GM19463 (cell line): Measurements from ENCODE around the gene LITAFD.

Experiments used
- ATAC-seq: cut with Tn5 transposase; IDR thresholded peaks from one replicate; pipeline ENCODE4 v1.9.1; 2021; ENCODE audit warnings: mild to moderate bottlenecking, moderate library complexity; ENCODE audit not compliant: unreplicated experiment

Gene LITAFD

DNA sequence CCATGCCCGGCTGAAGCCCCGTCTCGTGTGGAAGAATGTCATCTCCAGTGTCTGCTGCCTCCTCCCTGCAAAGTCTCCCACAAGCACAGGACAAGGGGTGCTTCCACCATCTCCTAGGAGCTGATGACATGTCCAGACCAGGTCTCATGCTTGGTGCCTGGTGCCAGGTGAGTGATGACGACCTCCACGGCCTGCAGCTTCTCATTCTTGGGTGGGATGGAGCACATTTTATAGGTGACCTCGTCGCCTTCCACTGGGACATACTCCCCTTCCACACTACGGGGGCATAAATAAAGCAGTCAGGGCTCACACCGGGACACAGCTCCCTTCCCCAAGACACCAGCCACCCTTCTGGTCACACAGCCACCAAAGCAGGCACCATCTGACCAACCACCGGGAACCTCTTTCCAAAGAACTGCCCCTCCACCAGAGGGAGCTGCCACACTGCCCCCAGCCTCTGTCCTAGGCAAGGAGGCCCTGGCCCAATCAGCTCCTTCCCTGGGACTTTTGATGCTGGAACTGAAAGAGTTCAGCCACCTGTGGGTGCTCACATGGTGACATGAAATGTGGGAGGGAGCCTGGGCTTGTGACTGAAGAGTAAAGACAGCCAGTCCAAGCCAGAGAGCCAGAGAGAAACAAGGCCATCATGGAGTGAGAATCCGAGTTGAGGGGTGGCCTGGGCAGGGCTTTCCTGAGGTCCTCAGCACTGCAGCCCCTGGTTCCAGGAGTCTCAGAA, 26.9 kb upstream of the LITAFD start:
- ATAC-seq = no peak

DNA sequence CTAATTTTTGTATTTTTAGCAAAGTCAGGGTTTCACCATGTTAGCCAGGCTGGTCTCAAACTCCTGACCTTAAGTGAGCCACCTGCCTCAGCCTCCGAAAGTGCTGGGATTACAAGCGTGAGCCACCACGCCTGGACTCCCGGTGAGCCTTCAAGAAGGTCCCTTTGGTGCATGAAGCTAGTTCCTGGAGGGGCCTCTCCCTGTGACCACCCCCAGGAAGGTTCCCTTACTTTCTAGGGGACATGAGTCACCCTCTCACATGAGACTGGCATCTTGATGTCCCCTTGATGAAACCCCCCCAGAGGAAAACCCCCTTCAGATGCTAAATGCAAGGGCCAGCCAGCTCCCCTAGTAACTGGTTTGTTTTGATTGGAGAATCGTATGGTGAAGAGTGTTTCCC, 26.2 kb upstream of the LITAFD start:
- ATAC-seq = no peak

DNA sequence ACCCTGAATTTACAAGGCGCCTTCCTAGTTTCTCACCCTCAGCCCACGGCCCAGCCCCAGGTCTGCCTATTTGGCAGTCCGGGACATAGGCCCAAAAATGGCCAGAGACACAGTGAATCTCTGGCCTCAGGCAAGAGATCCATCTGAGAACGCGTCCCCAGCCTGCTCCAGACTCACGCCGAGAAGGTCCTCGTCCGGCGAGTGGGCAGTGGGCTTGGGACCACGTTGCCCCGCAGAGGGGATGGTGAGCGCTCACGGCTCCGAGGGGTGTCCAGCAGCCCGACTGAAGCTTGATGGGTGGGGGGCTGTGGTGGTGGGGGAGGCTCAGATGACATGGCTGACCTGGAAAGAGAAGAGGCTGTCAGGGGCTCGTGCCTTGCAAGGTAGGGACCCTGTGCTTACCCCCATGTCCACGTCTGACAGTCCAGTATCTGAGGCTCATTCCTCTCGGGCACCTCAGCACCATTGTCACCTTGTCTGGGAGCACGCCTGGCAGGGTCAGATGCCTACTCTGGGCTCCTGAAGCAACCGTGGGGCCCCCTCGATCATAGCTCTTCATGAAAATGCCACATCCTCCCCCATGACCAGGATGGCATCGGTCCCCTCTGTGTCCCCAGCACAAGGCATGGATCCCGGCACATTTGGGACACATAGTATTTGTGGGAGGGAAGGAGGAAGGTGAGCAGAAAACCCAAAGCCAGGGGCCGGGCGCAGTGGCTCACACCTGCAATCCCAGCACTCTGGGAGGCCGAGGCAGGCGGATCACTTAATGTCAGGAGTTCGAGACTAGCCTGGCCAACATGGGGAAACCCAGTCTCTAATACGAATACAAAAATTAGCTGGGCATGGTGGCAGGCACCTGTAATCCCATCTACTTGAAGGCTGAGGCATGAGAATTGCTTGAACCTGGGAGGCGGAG, 22.9 kb upstream of the LITAFD start:
- ATAC-seq = no peak

DNA sequence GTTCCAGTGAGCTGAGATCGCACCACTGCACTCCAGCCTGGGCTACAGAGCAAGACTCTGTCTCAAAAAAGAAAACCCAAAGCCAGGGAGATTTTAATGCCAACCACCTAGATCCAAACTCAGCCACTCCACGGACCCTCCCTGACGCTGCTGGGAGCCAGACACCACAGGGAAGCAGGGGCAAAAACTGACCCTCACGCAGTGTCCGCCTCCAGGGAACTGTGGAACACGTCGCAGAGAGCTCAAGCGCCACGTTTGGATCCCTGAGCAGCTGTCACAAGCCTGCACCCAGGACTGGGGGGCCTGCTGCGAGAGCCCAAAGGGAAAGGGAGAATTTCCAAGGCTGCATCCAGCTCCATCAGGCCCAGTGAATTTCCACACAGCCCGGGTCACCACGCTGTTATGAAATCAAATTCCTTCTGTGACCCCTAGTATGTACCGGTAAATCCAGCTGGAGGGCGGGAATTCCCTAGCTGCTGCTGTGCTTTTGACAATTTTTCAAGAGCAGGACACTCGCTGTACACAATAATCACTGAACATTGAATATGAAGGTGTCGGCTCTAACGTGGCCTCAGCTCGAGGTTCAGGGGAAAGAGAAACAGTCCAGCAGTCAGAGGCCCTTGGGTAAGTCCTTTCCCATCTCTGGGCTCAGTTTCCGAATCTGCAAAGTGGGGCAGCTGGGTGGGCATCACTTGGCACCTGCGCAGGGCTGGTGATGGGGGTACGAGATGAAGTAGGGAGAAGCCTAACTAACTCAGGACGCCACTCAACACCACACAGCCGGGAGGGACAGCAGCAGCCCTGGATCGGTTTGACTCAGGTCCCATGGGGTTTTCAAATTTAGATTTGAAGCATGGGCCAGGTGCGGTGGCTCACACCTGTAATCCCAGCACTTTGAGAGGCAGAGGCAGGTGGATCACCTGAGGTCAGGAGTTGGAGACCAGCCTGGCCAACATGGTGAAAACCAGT, 22.0 kb upstream of the LITAFD start:
- no peak for ATAC-seq

DNA sequence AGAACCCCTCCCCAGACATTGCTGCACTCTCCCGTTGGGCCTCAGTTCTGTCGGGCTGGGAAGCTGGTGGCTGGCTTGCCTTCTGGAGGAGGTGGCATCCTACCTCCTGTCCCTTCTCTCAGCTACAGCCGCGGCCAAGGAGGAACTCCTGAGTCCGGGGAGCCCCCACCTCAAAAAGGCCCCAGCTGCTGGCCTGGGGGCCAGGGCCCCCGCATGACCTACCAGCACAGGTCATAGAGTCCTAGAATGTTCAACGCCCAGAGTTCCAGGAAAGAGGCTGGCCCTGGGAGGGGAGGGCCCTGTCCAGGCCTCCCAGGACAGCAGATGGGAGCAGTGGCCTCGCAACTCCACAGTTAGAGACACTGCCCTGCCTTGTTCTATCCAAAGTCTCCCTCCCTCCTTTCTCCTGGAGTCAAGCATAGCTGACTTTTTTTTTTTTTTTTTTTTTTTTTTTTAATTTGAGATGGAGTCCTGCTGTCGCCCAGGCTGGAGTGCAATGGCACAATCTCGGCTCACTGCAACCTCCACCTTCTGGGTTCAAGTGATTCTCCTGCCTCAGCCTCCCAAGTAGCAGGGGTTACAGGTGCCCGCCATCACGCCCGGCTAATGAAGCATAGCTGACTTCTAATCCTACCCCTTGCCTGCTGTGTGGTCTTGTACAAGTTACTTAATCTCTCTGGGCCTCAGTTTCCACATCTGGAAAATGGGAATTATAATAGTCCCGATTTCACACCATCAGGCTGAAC, 20.4 kb upstream of the LITAFD start:
- ATAC-seq = no peak

DNA sequence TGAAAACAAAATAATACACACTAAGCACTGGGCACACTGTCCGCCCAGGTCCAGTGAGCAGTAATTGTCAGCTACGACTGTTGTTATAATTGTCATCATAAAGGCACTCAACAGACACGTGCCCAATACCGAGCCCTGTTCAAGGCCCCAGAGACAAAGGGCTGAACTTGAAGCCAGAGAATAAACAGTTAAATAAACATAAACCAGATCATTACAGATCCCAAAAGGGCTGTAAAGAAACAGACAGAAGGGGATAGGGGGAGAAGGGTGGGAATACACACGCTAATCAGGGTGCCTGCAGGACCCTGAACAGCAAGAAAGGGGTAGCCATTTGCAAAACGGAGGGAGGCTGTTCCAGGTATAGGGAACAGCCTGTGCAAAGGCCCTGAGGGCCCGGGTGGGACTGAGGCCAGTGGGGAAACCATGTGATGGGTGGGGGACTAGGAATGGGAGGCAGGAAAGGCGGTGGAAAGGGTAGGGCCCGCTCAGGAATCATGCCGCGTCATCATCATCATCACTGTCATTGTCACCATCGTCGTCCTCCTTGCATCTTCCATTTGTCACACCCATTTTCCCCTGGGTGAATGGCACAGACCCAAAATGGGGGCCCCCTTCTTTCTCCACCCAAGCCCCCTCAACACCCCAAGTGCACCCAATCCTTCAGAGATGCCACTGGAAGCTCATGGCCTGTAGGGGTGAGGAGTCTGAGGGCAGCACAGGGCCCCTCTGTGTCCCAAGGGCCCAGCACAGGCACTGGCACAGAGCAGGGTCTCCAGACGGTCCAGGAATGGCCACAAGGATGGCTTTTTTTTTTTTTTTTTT, 19.6 kb upstream of the LITAFD start:
- ATAC-seq = no peak

DNA sequence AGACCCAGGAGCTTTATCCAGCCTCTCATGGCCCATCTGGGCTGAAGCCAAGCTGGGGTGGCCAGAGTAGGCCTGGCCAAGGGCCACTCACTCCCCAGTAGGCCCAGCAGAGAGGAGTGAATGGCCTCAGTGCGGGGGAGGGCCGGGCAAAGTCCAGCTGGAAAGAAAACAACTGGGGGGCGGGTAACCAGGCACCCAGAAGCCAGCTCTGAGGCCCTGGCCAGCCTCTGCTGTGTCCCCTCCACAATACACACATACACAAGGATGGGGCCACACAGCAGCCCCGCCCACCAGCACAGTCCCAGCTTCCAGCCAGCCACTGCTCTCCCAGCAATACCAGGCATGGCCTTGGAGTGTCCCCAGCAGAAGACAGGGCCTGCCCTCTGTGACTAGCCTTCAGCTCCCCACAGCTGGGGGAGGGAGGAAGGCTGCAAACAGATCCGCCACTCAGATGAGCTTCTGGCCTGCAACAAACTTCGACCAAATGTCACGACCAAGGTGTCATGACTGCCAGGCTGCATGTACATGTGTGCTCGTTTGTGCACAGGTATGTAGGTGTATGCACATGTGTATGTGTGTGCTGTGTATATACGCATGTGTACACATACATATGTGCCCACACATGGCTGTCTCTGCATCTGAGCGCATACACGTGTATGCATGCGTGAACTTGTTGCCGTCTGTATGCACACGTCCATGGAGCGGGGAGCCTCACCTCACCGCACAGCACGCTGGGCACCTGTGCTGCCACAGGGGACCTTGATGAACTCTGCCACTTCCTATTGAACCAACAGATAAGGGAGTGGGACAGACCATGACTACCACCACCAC, 18.3 kb upstream of the LITAFD start:
- no peak for ATAC-seq

DNA sequence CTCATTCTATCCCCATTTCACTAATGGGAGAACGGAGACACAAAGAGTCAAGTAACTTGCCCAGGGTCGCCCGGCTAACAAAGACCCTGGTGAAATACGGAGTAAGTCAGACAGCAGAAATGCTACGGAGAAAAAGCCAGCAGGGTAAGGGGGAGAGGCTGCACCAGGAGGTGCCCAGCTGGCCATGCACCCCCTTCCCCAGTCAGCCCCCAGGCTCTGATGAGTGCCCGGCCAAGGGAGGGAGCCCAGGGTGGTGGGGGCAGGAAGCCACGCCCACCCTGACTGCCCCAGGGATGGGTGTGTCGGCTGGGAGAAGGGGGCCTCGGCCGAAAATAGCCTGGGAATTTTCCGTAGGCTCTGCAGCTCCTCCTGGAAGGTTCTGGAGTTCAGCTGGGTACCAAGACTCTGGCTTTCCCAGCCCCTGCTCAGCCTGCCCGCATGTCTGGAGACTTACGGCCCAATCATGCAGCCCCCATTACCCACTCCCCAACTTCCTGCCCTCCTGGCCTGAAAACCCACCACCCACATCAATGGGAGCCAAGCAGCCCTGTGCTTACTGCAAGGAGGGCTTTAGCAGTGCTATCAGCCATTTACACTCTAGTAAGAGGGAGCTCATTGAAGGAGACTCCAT, 17.6 kb upstream of the LITAFD start:
- no peak for ATAC-seq

DNA sequence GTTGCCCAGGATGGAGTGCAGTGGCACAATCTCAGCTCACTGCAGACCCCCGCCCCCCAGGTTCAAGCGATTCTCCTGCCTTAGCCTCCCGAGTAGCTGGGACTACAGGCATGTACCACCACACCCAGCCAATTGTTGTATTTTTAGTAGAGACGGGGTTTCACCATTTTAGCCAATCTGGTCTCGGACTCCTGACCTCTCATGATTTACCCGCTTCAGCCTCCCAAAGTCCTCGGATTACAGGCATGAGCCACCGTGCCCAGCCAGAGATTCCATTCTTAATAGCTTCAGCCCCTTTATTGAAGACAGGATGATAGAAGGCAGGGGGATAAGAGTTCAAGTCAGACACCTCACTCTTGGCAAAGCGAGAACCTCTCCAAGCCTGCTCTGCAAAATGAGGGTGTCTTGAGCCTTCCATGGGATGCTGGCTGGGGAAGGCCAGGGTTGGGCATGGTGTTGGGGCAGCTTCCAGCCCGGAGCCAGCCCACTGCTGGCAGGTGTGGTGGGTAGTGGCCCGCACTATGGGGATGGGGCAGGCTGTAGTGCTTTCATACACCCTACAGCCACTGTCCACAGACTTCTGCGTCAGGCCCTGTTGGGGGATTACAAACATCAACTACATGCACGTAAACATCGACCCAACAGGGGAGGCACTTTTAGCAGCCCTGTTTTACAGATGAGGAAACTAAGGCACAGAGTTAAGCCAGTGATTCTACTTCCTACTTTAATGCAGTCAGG, 16.8 kb upstream of the LITAFD start:
- no peak for ATAC-seq

DNA sequence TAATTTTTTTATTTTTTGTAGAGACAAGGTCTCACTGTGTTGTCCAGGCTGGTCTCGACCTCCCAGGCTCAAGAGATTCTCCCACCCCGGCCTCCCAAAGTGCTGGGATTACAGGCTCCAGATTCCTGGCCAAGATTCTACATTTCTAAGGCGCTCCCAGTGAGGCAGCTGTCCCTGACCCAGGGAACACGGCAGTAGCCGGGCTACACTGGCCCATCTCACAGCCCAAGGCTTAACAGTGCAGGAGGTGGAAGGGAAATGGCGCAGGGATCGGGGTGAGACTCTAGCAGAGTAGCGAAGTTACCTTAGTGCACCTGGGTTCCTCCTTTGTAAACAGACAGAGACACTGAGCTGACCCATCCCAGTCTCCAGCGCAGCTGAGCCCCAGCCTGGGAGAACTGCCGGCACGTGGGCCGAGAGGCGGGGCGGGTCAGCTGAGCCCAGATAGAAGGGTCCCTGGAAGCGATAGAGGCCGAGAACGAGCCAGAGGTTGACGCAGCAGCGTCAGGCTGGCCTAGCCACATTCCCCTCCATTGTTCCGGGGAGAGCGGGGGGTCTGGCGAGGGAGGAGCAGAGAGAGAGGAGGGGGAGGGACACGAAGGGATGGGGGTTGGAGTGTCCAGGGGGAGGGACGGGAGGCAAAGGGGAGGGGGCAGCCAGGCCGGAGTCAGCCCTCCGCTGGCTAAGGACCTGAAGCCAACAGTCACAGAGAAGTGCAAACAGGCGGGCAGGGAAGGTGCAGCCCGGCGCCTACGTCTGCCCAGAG, 15.8 kb upstream of the LITAFD start:
- no peak for ATAC-seq

DNA sequence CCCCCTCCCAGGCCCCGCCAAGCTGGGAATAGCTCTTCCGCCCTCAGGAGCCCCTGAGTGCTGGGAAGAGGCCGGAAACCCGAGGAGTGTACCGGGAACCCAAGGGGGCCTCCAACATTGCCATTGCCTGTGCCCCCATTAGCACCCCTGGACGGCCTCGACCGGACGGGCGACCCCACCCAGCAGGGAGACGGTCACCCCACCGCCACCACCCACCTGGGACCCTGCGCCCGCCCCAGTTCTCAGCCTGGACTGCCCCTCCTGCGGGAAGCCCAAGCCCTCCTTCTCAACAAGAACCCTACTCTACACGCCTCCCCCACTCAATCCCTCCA, 15.3 kb upstream of the LITAFD start:
- no peak for ATAC-seq

DNA sequence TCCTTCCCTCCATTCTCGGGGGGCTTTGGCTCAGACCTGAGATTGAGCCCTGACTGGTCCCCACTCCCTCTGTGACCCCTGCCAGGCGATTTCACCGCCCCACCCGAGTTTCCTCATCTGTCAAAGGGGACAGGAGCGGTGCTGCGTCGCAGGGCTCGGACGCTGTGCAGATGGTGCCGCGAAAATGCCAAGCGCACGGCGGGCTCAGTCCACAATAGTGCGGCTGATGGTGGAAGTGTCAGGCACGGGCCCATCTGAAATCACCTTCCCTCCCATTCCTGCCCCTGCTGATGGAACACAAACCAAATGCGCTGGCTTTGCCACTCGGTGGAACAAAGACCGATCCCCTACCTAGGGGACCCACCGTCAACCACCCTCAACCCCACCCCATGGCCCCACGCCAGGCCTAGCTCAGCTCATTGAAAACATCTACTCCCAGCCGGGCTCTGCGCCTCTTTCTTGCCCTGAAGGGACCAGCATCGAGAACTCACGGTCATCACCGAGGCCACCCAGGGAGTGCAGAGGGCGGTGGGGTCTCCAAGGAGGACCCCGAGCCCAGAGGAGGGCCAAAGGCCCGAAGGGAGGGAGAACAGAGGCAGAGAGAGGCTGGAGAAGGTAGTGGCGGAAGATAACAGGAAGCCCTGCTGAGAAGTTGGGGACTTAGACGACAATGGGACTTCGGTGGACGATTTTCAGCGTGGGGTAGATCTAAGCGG, 14.8 kb upstream of the LITAFD start:
- ATAC-seq = no peak

DNA sequence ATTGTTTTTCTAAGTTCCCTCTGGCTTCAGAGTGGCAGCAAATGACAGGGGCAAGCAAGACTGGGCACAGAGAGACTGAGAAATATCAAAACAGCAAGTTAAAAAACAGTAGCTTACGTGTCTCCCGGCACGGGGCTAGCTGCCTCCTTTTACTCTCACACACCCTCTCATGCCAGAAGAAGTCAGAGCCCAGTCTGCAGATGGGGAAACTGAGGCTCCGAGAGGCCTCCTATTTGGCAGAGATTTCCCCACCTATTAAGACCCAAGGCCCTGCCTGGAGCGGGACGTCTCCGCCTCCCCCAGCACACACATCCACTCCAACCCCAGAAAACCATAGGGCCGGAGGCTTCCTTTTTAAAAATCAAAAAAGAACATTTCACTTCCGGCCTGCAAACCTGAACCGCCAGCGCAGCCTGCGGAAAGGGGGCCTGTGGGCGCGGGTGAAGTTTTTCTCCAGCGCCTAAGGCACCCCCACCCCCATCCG, 14.2 kb upstream of the LITAFD start:
- ATAC-seq = no peak

DNA sequence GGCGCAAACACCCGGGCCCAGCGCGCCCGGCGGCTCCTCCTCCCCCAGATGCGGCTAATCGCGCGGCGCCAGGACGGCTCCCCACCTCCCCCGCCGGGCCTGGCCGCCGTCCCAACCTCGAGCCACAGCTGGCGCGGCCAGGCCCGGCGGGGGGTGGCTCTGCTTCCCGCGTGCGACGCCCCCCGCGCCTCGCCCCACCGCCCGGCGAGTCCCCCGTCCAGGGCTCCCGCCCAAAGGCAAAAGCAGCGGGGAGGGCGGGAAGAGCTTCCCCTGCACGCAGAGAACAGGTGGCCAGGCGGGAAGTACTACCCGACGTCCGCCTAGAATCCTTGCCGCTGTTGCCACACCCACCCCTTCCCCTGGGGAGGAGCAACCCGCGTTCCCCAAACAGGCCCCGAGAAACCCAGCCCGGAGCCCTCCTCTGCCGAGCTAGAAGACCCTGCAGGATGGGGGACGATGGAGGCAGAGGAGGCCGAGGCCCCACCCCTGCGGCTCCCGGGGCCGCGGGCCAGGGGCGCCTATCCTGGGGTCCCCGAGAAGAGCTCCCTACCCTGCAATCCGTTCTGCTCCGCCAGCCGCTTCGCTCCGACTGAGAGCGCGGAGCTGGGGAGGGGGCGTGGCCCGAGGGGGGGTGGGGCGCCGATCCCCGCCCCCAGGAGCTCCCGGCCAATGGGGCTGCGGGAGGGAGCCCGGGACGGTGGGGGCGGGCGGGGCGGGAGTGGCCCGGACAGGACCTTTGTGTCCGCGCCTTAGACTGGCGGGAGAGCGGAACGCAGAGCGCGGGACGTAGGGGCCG, 13.5 kb upstream of the LITAFD start, which contains the start of gene CARHSP1:
TSS of gene CARHSP1 (minus strand) at position 591 of the 796 bp plus-strand sequence. CDS start 9,678 bp downstream, outside the sequence.
- peak; percentile 71 for ATAC-seq
